COR-L47 (cell line): Measurements from ENCODE around the gene CCDC33.

ENCODE experiments used
- DNase-seq: peaks from one replicate; lab custom pipeline; 2025; lab: John Stamatoyannopoulos, UW

The CCDC33 gene

GRCh38 chr15:74235962-74236361 is at the start of gene CCDC33:
TSS of gene CCDC33 (plus strand) at chr15:74236326. CDS start at chr15:74236720, 394 bp downstream.
- DNase-seq, result peak; percentile 90

GRCh38 chr15:74188216-74188615 is 47.9 kb upstream of the CCDC33 start:
- no peak for DNase-seq

- DNase-seq, result no peak
Measured at GRCh38 chr15:74191798-74192197, 44.3 kb upstream of the CCDC33 start.

GRCh38 chr15:74192751-74193150 is 43.4 kb upstream of the CCDC33 start:
- DNase-seq, result no peak

- DNase-seq, result no peak
Measured at GRCh38 chr15:74193299-74193718, 42.8 kb upstream of the CCDC33 start.

- DNase-seq, result no peak
Measured at GRCh38 chr15:74193905-74194304, 42.2 kb upstream of the CCDC33 start.

GRCh38 chr15:74194572-74195559 is 41.3 kb upstream of the CCDC33 start:
- no peak for DNase-seq

- DNase-seq, result peak; percentile 51
Measured at GRCh38 chr15:74196175-74196574, 40.0 kb upstream of the CCDC33 start.

GRCh38 chr15:74197176-74197965 is 38.8 kb upstream of the CCDC33 start:
- DNase-seq, result no peak

- no peak for DNase-seq
Measured at GRCh38 chr15:74199297-74199652, 36.9 kb upstream of the CCDC33 start.

GRCh38 chr15:74200412-74200815 is 35.7 kb upstream of the CCDC33 start:
- no peak for DNase-seq

- no peak for DNase-seq
Measured at GRCh38 chr15:74200871-74201419, 35.2 kb upstream of the CCDC33 start.

GRCh38 chr15:74201710-74202420 is 34.3 kb upstream of the CCDC33 start:
- no peak for DNase-seq

- DNase-seq, result no peak
Measured at GRCh38 chr15:74202452-74203401, 33.4 kb upstream of the CCDC33 start, which contains the start of gene STRA6. TSS of gene STRA6 (minus strand) at chr15:74202787. CDS start at chr15:74202267, 520 bp downstream.

GRCh38 chr15:74203914-74204431 is 32.2 kb upstream of the CCDC33 start:
- DNase-seq, result peak; percentile 20

- DNase-seq, result no peak
Measured at GRCh38 chr15:74205582-74205947, 30.6 kb upstream of the CCDC33 start.

GRCh38 chr15:74206801-74207281 is 29.3 kb upstream of the CCDC33 start:
- DNase-seq, result no peak

- DNase-seq, result no peak
Measured at GRCh38 chr15:74207652-74208440, 28.3 kb upstream of the CCDC33 start.

GRCh38 chr15:74208496-74208895 is 27.6 kb upstream of the CCDC33 start:
- no peak for DNase-seq
